AG20443 (cell line): ENCODE results near the gene BCAS2.

ENCODE experiments used
- DNase-seq: peaks from one replicate; pipeline ENCODE4 v3.0.0; 2012; ENCODE audit warnings: low spot score, mixed read lengths

Gene BCAS2

GRCh38 chr1:114558544-114558943 lies 22.9 kb downstream of the BCAS2 start:
- DNase-seq: peak; percentile 27

GRCh38 chr1:114554577-114554976 lies 26.8 kb downstream of the BCAS2 start:
- DNase-seq: no peak

- no peak for DNase-seq
Observed at GRCh38 chr1:114552106-114552639, 29.2 kb downstream of the BCAS2 start.

GRCh38 chr1:114551400-114551799 lies 30.0 kb downstream of the BCAS2 start:
- no peak for DNase-seq

GRCh38 chr1:114550336-114550735 lies 31.1 kb downstream of the BCAS2 start:
- no peak for DNase-seq

- no peak for DNase-seq
Observed at GRCh38 chr1:114549137-114549536, 32.3 kb downstream of the BCAS2 start.

- DNase-seq: no peak
Observed at GRCh38 chr1:114547076-114547475, 34.3 kb downstream of the BCAS2 start.

GRCh38 chr1:114545796-114546195 lies 35.6 kb downstream of the BCAS2 start:
- DNase-seq: no peak

GRCh38 chr1:114545315-114545714 lies 36.1 kb downstream of the BCAS2 start:
- DNase-seq: no peak

GRCh38 chr1:114540821-114541220 lies 40.6 kb downstream of the BCAS2 start:
- DNase-seq: no peak

- DNase-seq: no peak
Observed at GRCh38 chr1:114540272-114540671, 41.1 kb downstream of the BCAS2 start.

- DNase-seq: no peak
Observed at GRCh38 chr1:114536043-114536442, 45.4 kb downstream of the BCAS2 start.

- no peak for DNase-seq
Observed at GRCh38 chr1:114535401-114535800, 46.0 kb downstream of the BCAS2 start.

GRCh38 chr1:114531094-114531493 lies 50.3 kb downstream of the BCAS2 start:
- no peak for DNase-seq

GRCh38 chr1:114530224-114530623 lies 51.2 kb downstream of the BCAS2 start:
- no peak for DNase-seq

GRCh38 chr1:114524944-114525343 lies 56.5 kb downstream of the BCAS2 start:
- DNase-seq: no peak

- DNase-seq: no peak
Observed at GRCh38 chr1:114522264-114522575, 59.2 kb downstream of the BCAS2 start.

- DNase-seq: no peak
Observed at GRCh38 chr1:114521396-114522263, 59.8 kb downstream of the BCAS2 start.
